Cortex of kidney (tissue), 1 donor: Measurements from ENCODE around the gene SMCP.

Experiments
- DNase-seq: peaks from one replicate; lab custom pipeline; 2025; lab: John Stamatoyannopoulos, UW

The SMCP gene

DNA sequence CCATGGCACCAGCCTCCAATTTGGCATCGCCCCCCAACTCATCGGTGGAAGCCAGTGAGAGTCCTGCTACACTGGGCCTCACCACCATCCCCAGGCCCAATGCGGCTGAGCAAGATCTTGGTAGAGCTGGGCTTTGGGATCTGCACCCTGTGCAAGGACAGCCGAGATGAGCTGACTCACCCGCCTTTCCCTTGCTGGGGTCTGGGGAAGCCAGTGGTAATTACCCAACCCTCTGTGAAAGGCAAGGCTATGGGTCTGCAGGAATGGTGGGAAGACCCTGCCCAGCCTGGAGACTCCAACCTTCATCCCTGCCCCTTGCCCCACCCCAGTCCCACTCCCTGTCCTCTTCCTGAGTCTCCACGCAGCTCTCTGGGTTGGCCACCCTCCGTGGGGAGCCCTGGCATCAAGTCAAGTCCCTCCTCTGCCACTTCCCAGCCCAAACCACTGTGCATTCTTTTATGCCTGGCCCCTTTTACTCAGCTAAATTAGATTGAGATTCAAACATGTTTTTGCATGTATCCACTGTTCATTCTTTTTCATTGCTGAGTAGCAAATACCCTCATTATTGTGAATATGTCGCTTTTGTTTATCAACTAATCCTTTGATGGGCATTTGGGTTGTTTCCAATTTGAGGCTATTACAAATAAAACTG lies 8.8 kb downstream of the SMCP start:
- DNase-seq = no peak

DNA sequence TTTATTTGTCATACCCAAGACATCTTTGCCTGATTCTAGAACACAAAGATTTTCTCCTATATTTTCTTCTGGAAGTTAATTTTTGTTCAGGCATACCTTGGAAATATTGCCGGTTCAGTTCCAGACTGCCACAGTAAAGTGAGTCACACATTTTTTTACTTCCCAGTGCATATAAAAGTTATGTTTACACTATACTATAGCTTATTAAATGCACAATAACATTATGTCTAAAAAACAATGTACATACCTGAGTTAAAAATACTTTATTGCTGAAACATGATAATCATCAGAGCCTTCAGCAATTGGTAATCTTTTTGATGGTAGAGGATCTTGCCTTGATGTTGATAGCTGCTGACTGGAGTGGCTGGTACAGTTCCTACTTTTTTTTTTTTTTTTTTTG lies 10.0 kb downstream of the SMCP start:
- no peak for DNase-seq

DNA sequence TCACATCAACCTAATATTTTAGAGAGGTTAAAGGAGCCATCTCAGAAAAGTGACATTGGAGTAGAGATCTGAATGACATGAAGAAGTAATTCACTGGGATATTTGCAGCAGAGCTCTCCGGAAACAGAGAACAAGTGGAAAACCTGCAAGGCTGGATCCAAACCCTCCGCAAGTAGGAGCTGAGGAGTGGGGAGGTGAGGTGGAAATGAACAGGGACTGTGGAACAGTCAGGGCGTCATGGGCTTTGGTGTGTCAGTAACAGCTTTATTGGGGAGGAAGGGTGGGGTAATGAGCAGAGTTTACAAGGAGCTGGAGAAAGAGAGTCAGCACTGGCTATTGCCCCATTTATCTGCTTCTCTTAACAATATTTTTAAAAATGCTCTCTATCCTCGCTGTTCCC lies 20.9 kb downstream of the SMCP start:
- no peak for DNase-seq

- DNase-seq = no peak
Measured at GRCh38 chr1:152899883-152900282, 21.8 kb downstream of the SMCP start.

- no peak for DNase-seq
Measured at GRCh38 chr1:152901631-152902030, 23.5 kb downstream of the SMCP start.

DNA sequence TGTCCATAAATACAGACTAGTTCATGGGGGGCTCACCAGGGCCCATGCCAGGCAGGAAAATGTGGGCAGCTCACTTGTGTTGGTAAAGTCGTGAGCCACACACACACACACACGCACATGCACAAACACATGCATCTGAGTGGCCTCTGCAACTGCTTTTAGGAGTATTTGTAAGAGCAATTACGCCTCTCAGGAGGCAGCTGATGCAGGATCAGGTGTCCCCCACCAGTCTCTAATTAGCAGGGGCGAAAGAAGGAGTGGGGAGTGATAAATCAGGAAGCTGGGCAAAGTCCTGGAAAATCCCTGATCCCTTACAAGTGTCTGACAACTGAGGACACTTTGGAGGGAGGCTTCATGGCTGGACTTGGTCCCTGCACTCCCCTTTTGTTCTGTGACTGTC lies 24.5 kb downstream of the SMCP start:
- no peak for DNase-seq

DNA sequence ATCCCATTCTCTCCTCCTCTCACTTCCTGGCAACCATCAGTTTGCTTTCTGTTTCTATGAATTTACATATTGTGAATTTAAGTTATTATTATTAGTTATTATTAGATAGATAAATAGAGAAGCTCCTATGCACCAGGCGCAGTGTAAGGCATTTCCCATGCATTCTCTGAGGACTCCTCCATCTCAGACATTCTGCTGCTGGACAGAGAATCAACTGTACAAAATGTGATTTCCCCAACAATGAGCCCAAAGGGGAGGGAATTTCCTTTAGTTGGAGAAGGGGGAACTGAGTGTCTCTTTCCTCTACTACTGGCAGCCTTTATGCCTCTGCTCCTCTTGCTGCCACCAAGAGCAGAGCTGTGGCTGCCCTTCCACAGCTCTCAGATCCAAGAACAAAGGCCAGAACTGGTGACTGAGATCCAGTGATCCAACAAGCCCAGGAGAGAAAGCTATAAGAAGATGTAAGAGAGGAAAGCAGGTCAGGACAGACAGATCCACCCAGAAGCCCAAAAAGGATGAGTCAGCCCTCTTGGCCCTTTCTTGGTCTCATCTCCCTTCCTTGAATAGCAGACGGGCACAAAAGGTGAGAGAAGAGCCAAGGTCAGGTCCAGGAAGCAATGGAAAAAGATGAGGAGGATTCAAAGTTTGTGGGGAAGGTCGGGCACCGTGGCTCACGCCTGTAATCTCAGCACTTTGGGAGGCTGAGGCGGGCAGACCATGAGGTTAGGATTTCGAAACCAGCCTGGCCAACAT lies 26.7 kb downstream of the SMCP start:
- DNase-seq = no peak

DNA sequence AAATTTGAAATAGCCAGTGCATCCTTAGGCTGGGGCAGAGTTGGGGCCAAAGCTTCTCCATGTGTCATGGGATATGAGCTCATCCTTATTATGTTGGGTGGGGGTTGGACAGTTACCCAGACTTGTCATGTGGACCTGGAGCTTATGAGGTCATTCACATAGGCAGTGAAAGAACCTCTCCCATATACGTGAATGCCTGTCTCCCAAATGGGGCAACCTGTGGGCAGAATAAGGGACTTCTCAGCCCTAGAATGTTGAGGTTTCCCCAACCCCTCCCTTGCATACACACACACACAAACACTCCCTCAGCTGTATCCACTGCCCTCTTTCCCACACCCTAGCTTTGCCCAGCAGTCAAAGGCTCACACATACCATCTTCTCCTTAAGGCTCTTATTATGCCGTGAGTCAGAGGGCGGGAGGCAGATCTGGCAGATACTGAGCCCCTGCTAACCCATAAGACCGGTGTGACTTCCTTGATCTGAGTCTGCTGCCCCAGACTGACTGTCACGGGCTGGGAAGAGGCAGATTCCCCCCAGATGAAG lies 28.0 kb downstream of the SMCP start:
- DNase-seq = no peak

DNA sequence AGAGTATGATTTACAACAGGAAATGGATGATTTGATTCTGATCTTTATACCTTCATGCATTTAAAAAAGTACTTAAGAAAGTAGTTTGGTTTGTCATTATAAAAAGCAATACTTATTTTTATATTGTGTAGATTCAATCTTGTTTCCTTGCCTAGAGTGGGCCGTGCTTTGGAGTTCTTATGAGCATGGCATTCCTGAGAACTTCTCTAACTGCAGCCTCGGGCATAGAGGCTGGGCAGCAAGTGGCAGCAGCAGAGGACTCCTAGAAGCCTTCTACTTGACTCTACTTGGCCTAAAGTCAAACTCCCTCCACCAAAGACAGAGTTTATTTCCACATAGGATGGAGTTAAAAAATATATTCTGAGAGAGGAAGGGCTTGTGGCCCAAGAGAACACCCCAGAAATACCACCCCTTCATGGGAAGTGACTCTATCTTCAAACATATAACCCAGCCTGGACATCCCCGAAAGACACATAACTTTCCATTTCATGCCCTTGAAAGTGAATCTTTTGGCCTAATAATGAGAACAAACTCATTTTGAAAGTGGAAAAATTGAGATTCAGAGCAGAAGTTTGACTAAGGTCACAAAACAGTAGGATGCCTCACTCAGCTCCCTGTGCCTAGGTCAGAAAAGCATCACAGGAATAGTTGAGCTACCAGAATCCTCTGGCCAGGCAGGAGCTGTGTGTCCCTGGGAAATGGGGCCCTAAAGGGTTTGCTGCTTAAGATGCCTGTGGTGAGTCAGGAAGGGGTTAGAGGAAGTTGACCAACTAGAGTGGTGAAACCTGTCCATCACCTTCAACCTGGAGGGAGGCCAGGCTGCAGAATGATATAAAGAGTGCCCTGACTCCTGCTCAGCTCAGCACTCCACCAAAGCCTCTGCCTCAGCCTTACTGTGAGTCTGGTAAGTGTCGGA lies 29.8 kb downstream of the SMCP start, which contains the start of gene IVL:
Gene IVL (plus strand): TSS at position 861 of the 916 bp plus-strand sequence. CDS start 1,252 bp downstream, outside the sequence.
- no peak for DNase-seq

DNA sequence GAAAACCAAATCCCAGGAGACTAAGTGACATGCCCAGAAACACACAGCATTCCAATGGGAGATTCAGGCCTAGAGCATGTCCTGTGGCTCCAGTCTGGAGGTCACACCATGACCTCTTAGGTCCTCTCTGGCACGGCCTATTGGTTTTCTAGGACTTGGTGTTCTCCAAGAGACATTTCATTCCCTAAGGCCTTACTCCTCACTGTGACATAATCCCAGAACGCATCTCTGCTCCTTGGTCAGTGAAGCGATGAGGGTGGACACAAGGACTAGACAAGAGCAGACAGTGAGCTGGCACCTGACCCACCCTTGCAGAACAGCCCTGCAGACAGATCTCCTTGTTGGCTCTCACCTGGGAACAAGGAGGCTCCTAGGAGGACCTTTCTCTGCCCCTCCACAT lies 31.1 kb downstream of the SMCP start:
- no peak for DNase-seq

DNA sequence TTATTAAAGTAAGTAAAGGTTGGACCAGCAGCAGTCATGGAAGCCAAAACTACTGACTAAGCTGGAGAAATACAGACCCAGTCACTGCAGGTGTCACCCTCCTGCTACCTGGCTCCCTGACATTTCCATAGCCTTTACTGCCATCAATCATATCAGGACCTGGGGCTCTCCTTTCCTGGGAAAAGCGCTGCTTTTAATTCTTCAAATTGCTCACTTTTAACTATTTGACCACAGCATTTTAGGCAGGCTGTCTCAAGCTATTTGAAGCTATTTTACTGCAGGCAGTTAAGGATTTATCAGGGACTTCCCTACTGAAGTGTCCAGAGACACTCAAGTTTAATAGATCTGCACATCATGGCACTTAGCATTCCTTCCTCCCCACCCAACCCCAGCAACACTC lies 34.3 kb downstream of the SMCP start:
- no peak for DNase-seq

DNA sequence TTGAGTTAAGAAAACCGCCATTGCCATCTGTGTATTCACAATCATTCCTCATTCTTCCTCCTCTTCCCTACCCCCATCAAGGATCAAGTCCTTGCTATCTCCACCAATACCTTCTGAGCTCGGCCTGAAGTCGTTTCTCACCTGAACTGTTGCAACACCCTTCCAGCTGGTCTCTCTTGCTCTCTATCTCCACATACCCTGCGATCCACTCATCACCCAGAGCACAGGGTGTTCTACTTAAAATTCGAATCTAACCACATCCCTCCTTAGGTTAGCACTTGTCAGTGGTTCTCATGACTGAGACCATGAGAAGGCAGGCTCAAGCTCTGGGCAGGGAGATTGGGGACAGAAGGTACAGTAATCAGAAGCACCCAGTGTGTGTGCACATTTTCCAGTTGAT lies 34.8 kb downstream of the SMCP start:
- DNase-seq = no peak

- DNase-seq = no peak
Measured at GRCh38 chr1:152917794-152918193, 39.7 kb downstream of the SMCP start.

DNA sequence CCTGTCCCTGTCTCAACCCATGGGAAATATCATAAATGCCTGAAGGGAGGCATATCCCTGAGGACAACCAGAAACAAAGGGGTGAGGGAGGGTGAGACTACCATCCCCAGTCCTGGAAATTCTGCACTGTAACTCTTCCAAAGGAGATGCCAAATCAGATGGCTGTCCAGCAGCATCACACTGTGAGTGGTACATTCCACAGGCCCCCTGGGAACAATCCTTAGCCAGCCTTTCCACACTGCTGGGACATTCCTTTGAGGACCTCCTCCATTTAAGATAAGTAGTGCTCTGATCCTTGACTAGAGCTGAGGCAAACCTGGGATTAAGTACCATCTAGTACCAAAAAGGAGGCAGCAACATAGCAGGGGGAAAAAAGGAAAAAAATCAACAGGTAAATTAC lies 40.9 kb downstream of the SMCP start:
- no peak for DNase-seq

DNA sequence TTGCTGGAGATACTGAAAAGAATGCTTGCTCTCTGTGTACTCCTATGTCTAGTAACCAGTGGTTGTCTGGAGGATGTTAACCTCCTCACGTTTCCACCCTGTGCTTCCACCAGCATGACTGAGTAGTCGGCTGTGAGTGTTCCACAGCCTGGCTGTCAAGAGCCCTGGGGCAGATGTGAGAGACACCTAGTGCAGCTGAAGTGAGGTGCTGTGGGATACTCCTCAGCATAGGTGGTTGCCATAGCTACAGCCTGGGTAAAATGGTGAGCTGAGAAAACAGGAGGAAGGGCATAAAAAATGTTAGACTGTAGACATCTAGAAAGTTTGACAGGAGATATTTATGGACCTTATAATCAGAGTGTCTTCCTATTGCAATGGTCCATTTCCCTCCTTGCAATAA lies 46.1 kb downstream of the SMCP start:
- DNase-seq = no peak

- no peak for DNase-seq
Measured at GRCh38 chr1:152926091-152926490, 48.0 kb downstream of the SMCP start.

DNA sequence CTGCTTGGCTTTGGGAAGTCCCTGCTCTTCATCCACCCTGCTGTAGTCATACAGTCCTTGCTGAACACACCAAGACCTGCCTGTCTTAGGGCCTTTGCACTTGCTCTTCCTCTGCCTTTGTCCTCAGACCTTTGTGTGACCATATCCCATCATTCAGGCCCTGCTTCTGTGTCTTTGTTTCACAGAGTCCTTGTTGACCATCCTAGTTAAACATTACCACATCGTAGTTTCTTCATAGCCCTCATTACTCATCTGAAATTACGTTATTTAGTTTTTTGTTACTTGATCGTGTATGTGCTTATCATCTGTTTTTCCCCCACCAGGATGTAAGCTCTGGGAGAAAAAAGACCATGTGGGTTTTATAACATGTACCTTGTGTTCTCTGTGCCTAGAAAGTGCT lies 50.5 kb downstream of the SMCP start:
- no peak for DNase-seq

DNA sequence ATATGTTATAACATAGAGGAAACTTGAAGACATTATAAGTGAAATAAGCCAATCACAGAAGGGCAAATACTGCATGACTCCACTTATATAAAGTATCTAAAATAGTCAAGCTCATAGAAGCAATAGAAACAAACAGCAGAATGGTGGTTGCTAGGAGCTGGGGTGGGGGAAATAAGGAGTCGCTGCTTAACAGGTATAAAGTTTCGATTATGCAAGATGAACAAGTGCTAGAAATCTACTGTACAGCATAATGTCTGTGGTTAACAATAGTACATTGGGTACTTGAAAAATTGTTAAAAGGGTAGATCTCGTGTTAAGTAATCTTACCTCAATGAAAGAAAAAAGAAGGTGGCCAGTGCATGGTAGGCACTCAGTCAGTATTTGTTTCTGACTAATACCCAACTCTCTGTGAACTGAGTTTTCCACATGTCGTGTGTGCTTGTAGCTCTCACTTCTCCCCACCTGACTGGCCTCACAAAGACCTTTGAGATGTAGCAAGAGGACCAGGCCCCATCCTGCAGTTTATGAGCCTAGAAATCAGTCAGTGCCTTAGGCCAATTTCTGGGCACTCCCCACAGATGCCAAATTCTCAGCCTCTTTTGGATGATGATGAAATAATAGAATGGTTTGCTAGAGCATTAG lies 54.2 kb downstream of the SMCP start:
- no peak for DNase-seq

- no peak for DNase-seq
Measured at GRCh38 chr1:152933196-152933595, 55.1 kb downstream of the SMCP start.
